Activated CD8-positive, alpha-beta T cell treated with anti-CD3 and anti-CD28 coated beads for 36 hours (primary cell): Measurements from ENCODE around the gene ARHGAP25. TPM values are rescaled to one million over a fixed set of nuclear protein-coding genes. Genes with fewer than 3 reads are reported as not detected.

ENCODE experiments used
- ATAC-seq: fragments of 200-7000 bp; cut with Tn5 transposase; one replicate; pipeline ENCODE4 v1.10.0; 2021; ENCODE audit warnings: mild to moderate bottlenecking, moderate library complexity
- CTCF ChIA-PET: fragments of 350-600 bp; sonication (Branson Sonifier 250); formaldehyde crosslinking; loops from one replicate; lab custom pipeline; 2021; ENCODE audit warnings: antibody characterized with exemption; lab: Charles Lee
- POLR2A ChIA-PET: fragments of 350-600 bp; sonication (Branson Sonifier 250); formaldehyde crosslinking; loops from one replicate; lab custom pipeline; 2021; ENCODE audit warnings: antibody characterized with exemption; lab: Charles Lee
- DNase-seq: peaks from one replicate; pipeline ENCODE4 v3.0.0-alpha.2; 2020
- H3K27ac Mint-ChIP-seq: one replicate; pipeline ENCODE4 v1.8.0; 2021; ENCODE audit warnings: mild to moderate bottlenecking, mixed read lengths
- H3K27me3 Mint-ChIP-seq: one replicate; pipeline ENCODE4 v1.8.0; 2021; ENCODE audit warnings: mixed read lengths
- H3K36me3 Mint-ChIP-seq: one replicate; pipeline ENCODE4 v1.8.0; 2021; ENCODE audit warnings: low read depth, mixed read lengths
- H3K4me1 Mint-ChIP-seq: one replicate; pipeline ENCODE4 v1.8.0; 2021; ENCODE audit warnings: low read depth, mixed read lengths
- H3K4me3 Mint-ChIP-seq: one replicate; pipeline ENCODE4 v1.8.0; 2021; ENCODE audit warnings: mild to moderate bottlenecking, moderate library complexity, mixed read lengths
- H3K9me3 Mint-ChIP-seq: one replicate; pipeline ENCODE4 v1.8.0; 2021; ENCODE audit warnings: mixed read lengths
- intact Hi-C: fragments of 100-400 bp; cut with micrococcal nuclease; formaldehyde crosslinking; loops from one replicate; pipeline ENCODE4 v1.10.0; 2022
- total RNA-seq, 2 experiments: library from RNA; stranded (reverse); gene quantifications; one replicate each; pipeline ENCODE4 v1.2.3, GENCODE V29; 2021
- TF ChIP-seq, protein P1 (sequence below): fragments of 200-600 bp; IDR thresholded peaks from one replicate; pipeline ENCODE4 v1.8.0; 2022; ENCODE audit warnings: antibody characterized with exemption, mild to moderate bottlenecking

Gene ARHGAP25
- total RNA-seq, 2 experiments from 2014 or later: 59.3 to 61.5 TPM

DNA sequence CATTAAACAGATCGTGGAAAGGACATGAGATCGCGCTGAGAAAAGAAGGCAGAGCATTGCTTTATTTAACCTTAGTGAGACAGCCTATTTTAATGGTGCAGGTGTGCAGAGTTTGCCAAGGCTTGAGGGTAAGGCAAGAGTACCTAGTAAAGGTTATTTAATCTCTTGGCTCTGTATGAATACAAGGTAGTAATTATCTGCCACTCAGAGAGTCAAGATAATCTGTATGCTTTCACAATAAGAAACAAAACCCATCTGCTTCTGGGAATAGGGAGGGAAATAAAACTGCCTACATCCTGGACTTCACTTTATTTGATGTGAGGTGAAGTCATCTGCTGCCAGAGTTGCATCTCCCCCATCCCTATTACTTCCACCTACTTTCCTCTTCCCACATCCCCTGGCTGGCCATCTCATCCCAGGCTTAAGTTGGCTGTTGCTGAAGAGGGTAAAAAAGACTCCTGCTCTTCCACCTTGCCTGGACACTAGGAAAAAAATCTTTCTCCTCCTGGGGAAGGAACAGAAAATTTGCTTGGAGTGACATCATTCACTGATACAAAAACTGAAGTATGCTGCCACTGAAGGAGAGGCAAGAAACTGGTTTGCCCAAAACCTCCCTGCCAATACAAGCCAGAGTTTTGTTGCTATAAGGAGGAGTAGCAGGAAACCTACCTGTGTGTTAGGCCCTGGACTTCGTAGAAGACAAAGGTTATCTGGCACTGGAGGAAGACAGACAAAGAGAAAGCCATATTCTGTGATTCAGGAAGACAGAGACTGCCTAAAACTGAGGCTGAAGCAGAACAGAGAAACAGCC is 35.8 kb upstream of the ARHGAP25 start:
- Mint-ChIP-seq H3K27ac (no peak overlapping the region), H3K4me1 (no peaks in the 10 kb centered on the region), H3K9me3 (peaks cover 2% of the 10 kb centered on the region), H3K36me3 (no peaks in the 10 kb centered on the region), H3K4me3 (no peak overlapping the region), H3K27me3 (peaks cover 4% of the 10 kb centered on the region)
- intact Hi-C loops: no loop called here
- ChIA-PET CTCF (interaction anchor here (1.4 to 3.0 kb wide), 2 partner anchors 10 to 226 kb away, joined by 4 to 14 read pairs; no protein-coding TSS in a partner anchor), POLR2A (interaction anchor here (1.3 kb wide), 1 partner anchor 9 kb away, joined by 3 read pairs; no protein-coding TSS in a partner anchor)
- TF ChIP-seq, protein P1, sequence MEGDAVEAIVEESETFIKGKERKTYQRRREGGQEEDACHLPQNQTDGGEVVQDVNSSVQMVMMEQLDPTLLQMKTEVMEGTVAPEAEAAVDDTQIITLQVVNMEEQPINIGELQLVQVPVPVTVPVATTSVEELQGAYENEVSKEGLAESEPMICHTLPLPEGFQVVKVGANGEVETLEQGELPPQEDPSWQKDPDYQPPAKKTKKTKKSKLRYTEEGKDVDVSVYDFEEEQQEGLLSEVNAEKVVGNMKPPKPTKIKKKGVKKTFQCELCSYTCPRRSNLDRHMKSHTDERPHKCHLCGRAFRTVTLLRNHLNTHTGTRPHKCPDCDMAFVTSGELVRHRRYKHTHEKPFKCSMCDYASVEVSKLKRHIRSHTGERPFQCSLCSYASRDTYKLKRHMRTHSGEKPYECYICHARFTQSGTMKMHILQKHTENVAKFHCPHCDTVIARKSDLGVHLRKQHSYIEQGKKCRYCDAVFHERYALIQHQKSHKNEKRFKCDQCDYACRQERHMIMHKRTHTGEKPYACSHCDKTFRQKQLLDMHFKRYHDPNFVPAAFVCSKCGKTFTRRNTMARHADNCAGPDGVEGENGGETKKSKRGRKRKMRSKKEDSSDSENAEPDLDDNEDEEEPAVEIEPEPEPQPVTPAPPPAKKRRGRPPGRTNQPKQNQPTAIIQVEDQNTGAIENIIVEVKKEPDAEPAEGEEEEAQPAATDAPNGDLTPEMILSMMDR: no peak
- DNase-seq (no peak), ATAC-seq (no peak)

GRCh38 chr2:68700560-68700959 is 34.1 kb upstream of the ARHGAP25 start:
- TF ChIP-seq, protein P1: no peak
- ChIA-PET POLR2A (no interaction called here), CTCF (interaction anchor here (1.3 to 3.0 kb wide), 2 partner anchors 9 to 105 kb away, joined by 4 to 14 read pairs; no protein-coding TSS in a partner anchor)
- intact Hi-C loops: no loop called here
- Mint-ChIP-seq H3K27ac (no peak overlapping the region), H3K36me3 (no peaks in the 10 kb centered on the region), H3K4me3 (no peak overlapping the region), H3K9me3 (peaks cover 2% of the 10 kb centered on the region), H3K4me1 (peaks cover 7% of the 10 kb centered on the region), H3K27me3 (no peaks in the 10 kb centered on the region)
- DNase-seq (no peak), ATAC-seq (no peak)

GRCh38 chr2:68706637-68707036 is 28.0 kb upstream of the ARHGAP25 start:
- Mint-ChIP-seq H3K9me3 (no peaks in the 10 kb centered on the region), H3K36me3 (no peaks in the 10 kb centered on the region), H3K4me3 (no peak overlapping the region), H3K27ac (no peak overlapping the region), H3K4me1 (peaks cover 24% of the 10 kb centered on the region), H3K27me3 (no peaks in the 10 kb centered on the region)
- CTCF ChIA-PET: interaction anchor here (1.2 to 5.9 kb wide), 2 partner anchors 114 to 219 kb away, joined by 3 to 83 read pairs; no protein-coding TSS in a partner anchor
- no peak for DNase-seq
- POLR2A ChIA-PET: no interaction called here
- TF ChIP-seq, protein P1: no peak
- intact Hi-C loops: loop anchor here (5.0 kb wide), 1 partner anchor 221 kb away; no protein-coding TSS in a partner anchor
- no peak for ATAC-seq

- ChIA-PET POLR2A (interaction anchor here (0.9 to 1.0 kb wide), 2 partner anchors 18 to 62 kb away, joined by 3 to 4 read pairs; no protein-coding TSS in a partner anchor), CTCF (interaction anchor here (0.7 to 5.9 kb wide), 64 partner anchors 8 to 267 kb away, joined by 3 to 83 read pairs (median 4); partner anchors contain the start of genes APLF, ARHGAP25 and FBXO48)
- Mint-ChIP-seq H3K9me3 (no peaks in the 10 kb centered on the region), H3K4me1 (peaks cover 24% of the 10 kb centered on the region), H3K27me3 (peaks cover 2% of the 10 kb centered on the region), H3K27ac (no peak overlapping the region), H3K4me3 (no peak overlapping the region), H3K36me3 (no peaks in the 10 kb centered on the region)
- DNase-seq (no peak), ATAC-seq (no peak)
- intact Hi-C loops: loop anchor here (5.0 kb wide), 1 partner anchor 219 kb away; no protein-coding TSS in a partner anchor
- TF ChIP-seq, protein P1: no peak
Observed at GRCh38 chr2:68708629-68709028, 26.0 kb upstream of the ARHGAP25 start.
